MG63 (cell line): ENCODE results near the gene SIL1. TPM values are rescaled to one million over a fixed set of nuclear protein-coding genes. Genes with fewer than 3 reads are reported as not detected.

Source experiments
- DNase-seq: peaks from one replicate; pipeline ENCODE4 v3.0.0-alpha.2; 2020
- H3K27me3 ChIP-seq: fragments of 250-450 bp; sonication (Bioruptor Pico); 2 replicates; pipeline ENCODE4 v1.5.1; 2020; ENCODE audit warnings: mild to moderate bottlenecking, moderate library complexity
- H3K36me3 ChIP-seq: fragments of 250-450 bp; sonication (Bioruptor Pico); 2 replicates; pipeline ENCODE4 v1.5.1; 2020; ENCODE audit warnings: mild to moderate bottlenecking, moderate library complexity
- H3K4me3 ChIP-seq: fragments of 250-450 bp; sonication (Bioruptor Pico); 2 replicates; pipeline ENCODE4 v1.5.1; 2020; ENCODE audit warnings: mild to moderate bottlenecking, moderate library complexity
- H3K9me3 ChIP-seq: fragments of 250-450 bp; sonication (Bioruptor Pico); 2 replicates; pipeline ENCODE4 v1.5.1; 2020; ENCODE audit warnings: mild to moderate bottlenecking, moderate library complexity
- total RNA-seq: library from RNA; depleted of rRNA; stranded (reverse); fragments of >200 nt; shearing (Covaris generic); gene quantifications from 2 replicates; pipeline ENCODE4 v1.2.3, GENCODE V29; 2014; ENCODE audit warnings: low replicate concordance

The SIL1 gene
- total RNA-seq, 1 experiment from 2014 or later = 78.7 TPM

GRCh38 chr5:138963763-138964371 is 234.3 kb downstream of the SIL1 start:
- DNase-seq = no peak
- H3K4me3 ChIP-seq = no peak overlapping the region
- no peaks in the 10 kb centered on the region for H3K36me3 ChIP-seq
- H3K9me3 ChIP-seq = no peaks in the 10 kb centered on the region
- no peaks in the 10 kb centered on the region for H3K27me3 ChIP-seq

- Histone ChIP-seq H3K27me3 (no peaks in the 10 kb centered on the region), H3K9me3 (no peaks in the 10 kb centered on the region), H3K36me3 (no peaks in the 10 kb centered on the region), H3K4me3 (no peak overlapping the region)
- DNase-seq = no peak
These were observed 235.4 kb downstream of the SIL1 start for GRCh38 chr5:138962614-138963370.

GRCh38 chr5:138961729-138962128 is 236.4 kb downstream of the SIL1 start:
- DNase-seq = no peak
- Histone ChIP-seq H3K27me3 (no peaks in the 10 kb centered on the region), H3K9me3 (no peaks in the 10 kb centered on the region), H3K4me3 (no peak overlapping the region), H3K36me3 (no peaks in the 10 kb centered on the region)

- Histone ChIP-seq H3K9me3 (no peaks in the 10 kb centered on the region), H3K4me3 (no peak overlapping the region), H3K36me3 (no peaks in the 10 kb centered on the region), H3K27me3 (no peaks in the 10 kb centered on the region)
- no peak for DNase-seq
These were observed 236.9 kb downstream of the SIL1 start for GRCh38 chr5:138961221-138961620.

GRCh38 chr5:138960145-138960692 is 237.9 kb downstream of the SIL1 start:
- Histone ChIP-seq H3K36me3 (no peaks in the 10 kb centered on the region), H3K9me3 (no peaks in the 10 kb centered on the region), H3K27me3 (no peaks in the 10 kb centered on the region), H3K4me3 (no peak overlapping the region)
- DNase-seq = no peak

- DNase-seq = no peak
- Histone ChIP-seq H3K36me3 (no peaks in the 10 kb centered on the region), H3K9me3 (no peaks in the 10 kb centered on the region), H3K4me3 (no peak overlapping the region), H3K27me3 (no peaks in the 10 kb centered on the region)
These were observed 241.4 kb downstream of the SIL1 start for GRCh38 chr5:138956801-138957200.

- Histone ChIP-seq H3K9me3 (no peaks in the 10 kb centered on the region), H3K4me3 (no peak overlapping the region), H3K36me3 (no peaks in the 10 kb centered on the region), H3K27me3 (no peaks in the 10 kb centered on the region)
- no peak for DNase-seq
These were observed 242.4 kb downstream of the SIL1 start for GRCh38 chr5:138955671-138956295.

- H3K4me3 ChIP-seq = no peak overlapping the region
- no peak for DNase-seq
- H3K9me3 ChIP-seq = no peaks in the 10 kb centered on the region
- H3K27me3 ChIP-seq = no peaks in the 10 kb centered on the region
- no peaks in the 10 kb centered on the region for H3K36me3 ChIP-seq
These were observed 243.0 kb downstream of the SIL1 start for GRCh38 chr5:138955013-138955660.

- H3K27me3 ChIP-seq = no peaks in the 10 kb centered on the region
- no peak overlapping the region for H3K4me3 ChIP-seq
- no peak for DNase-seq
- H3K9me3 ChIP-seq = no peaks in the 10 kb centered on the region
- no peaks in the 10 kb centered on the region for H3K36me3 ChIP-seq
These were observed 243.7 kb downstream of the SIL1 start for GRCh38 chr5:138954257-138955012.

- DNase-seq = peak; percentile 81
These were observed 244.5 kb downstream of the SIL1 start for GRCh38 chr5:138953387-138954256.

GRCh38 chr5:138952962-138953361 is 245.2 kb downstream of the SIL1 start:
- Histone ChIP-seq H3K27me3 (no peaks in the 10 kb centered on the region), H3K9me3 (no peaks in the 10 kb centered on the region)

More at GRCh38 chr5:138953387-138954256, 244.5 kb downstream of the SIL1 start:
- Histone ChIP-seq H3K9me3 (no peaks in the 10 kb centered on the region), H3K4me3 (no peak overlapping the region), H3K27me3 (no peaks in the 10 kb centered on the region), H3K36me3 (no peaks in the 10 kb centered on the region; the same call in 1 of the 2 replicates)

GRCh38 chr5:138951986-138952735 is 246.0 kb downstream of the SIL1 start:
- peaks cover 7% of the 10 kb centered on the region for H3K36me3 ChIP-seq
- H3K9me3 ChIP-seq = no peaks in the 10 kb centered on the region
- no peaks in the 10 kb centered on the region for H3K27me3 ChIP-seq
- no peak for DNase-seq
- no peak overlapping the region for H3K4me3 ChIP-seq

More at GRCh38 chr5:138952962-138953361, 245.2 kb downstream of the SIL1 start:
- H3K36me3 ChIP-seq = peaks cover under 1% of the 10 kb centered on the region
- no peak overlapping the region for H3K4me3 ChIP-seq
- no peak for DNase-seq

GRCh38 chr5:138951091-138951985 is 246.8 kb downstream of the SIL1 start:
- H3K4me3 ChIP-seq = no peak overlapping the region
- no peaks in the 10 kb centered on the region for H3K27me3 ChIP-seq
- H3K36me3 ChIP-seq = peaks cover 12% of the 10 kb centered on the region
- DNase-seq = no peak
- H3K9me3 ChIP-seq = no peaks in the 10 kb centered on the region

- Histone ChIP-seq H3K27me3 (no peaks in the 10 kb centered on the region), H3K9me3 (no peaks in the 10 kb centered on the region), H3K4me3 (no peak overlapping the region), H3K36me3 (peaks cover 13% of the 10 kb centered on the region)
- no peak for DNase-seq
These were observed 247.6 kb downstream of the SIL1 start for GRCh38 chr5:138950421-138951031.
